GM12875 (cell line): ENCODE measurements around the gene LBR.

Experiments used
- H3K4me3 ChIP-seq: one replicate; pipeline ENCODE4 v1.5.1; 2011; ENCODE audit warnings: low read depth, low read length, control low read depth
- CTCF ChIP-seq: IDR thresholded peaks from 2 replicates; pipeline ENCODE4 v1.5.1; 2011; ENCODE audit warnings: low read depth, mild to moderate bottlenecking, control low read depth, inconsistent platforms, low read length, moderate library complexity, borderline replicate concordance; ENCODE audit not compliant: insufficient read depth

The LBR gene

GRCh38 chr1:225412321-225412720, 15.5 kb downstream of the LBR start:
- no peak for TF ChIP-seq CTCF
- no peak overlapping the region for H3K4me3 ChIP-seq

- no peak for TF ChIP-seq CTCF
- no peak overlapping the region for H3K4me3 ChIP-seq
Measured at GRCh38 chr1:225410036-225410435, 17.8 kb downstream of the LBR start.

- no peak overlapping the region for H3K4me3 ChIP-seq
- TF ChIP-seq CTCF, result no peak
Measured at GRCh38 chr1:225409051-225409450, 18.8 kb downstream of the LBR start.

- no peak for TF ChIP-seq CTCF
Measured at GRCh38 chr1:225408249-225408648, 19.6 kb downstream of the LBR start.

GRCh38 chr1:225407755-225408154, 20.1 kb downstream of the LBR start:
- no peak overlapping the region for H3K4me3 ChIP-seq
- TF ChIP-seq CTCF, result no peak

More at GRCh38 chr1:225408249-225408648, 19.6 kb downstream of the LBR start:
- H3K4me3 ChIP-seq, result no peak overlapping the region

GRCh38 chr1:225406976-225407725, 20.7 kb downstream of the LBR start:
- no peak overlapping the region for H3K4me3 ChIP-seq
- no peak for TF ChIP-seq CTCF

GRCh38 chr1:225400968-225401367, 26.9 kb downstream of the LBR start:
- TF ChIP-seq CTCF, result no peak
- no peak overlapping the region for H3K4me3 ChIP-seq
